ENCODE measurements around the gene DDX56. TPM values are rescaled to one million over a fixed set of nuclear protein-coding genes. Genes with fewer than 3 reads are reported as not detected.
A peak's percentile ranks its signal among the peaks of the same experiment; 100 is the strongest.
"Not testable (repeated sequence)": the region's sequence is repeated elsewhere in the genome, so short reads cannot be mapped to it uniquely, and the experiment has no call there.

The DDX56 gene
- total and polyA plus RNA-seq, 2 of the 13 experiments (the other 11 are each of a cell fraction or from before 2014, with no cell fraction given) = 82.6 to 120 TPM

DNA sequence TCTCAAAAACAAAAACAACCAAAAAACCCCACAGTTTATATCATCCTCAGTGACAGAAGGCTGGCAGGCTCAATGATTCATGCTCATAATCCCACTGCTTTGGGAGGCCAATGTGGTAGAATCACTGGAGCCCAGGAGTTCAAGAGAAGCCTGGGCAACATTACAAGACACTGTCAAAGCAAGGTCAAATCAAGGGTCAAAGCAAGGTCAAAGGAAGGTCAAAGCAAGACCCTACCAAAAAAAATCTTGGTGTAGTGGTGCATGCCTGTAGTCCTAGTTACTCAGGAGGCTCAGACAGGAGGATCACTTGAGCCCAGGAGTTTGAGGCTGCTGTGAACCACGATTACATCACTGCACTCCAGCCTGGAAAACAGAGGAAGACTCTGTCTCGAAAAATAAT, 18.4 kb downstream of the DDX56 start:
- WGBS (ENCODE audit: low lambda C conversion rate) = 32% methylated on average over 2 of the region's 2 CpGs
- Histone ChIP-seq H4K20me1 (ENCODE audit: insufficient read depth, low read length) (no peaks in the 10 kb centered on the region), H3K4me1 (ENCODE audit: insufficient read depth, low read length) (peaks cover 5% of the 10 kb centered on the region), H3K4me2 (ENCODE audit: low read depth, low read length) (no peak overlapping the region), H3K4me3 (replicated peaks in 1 of 3; ENCODE audit: insufficient read depth in 1 of 3, low read depth in 2 of 3, low read length in 3 of 3) (no peak overlapping the region), H3K36me3 (replicated peaks in 1 of 2; ENCODE audit: control insufficient read depth in 1 of 2, insufficient read depth in 2 of 2, low read length in 2 of 2) (no peaks in the 10 kb centered on the region), H3K79me2 (ENCODE audit: insufficient read depth, low read length) (no peaks in the 10 kb centered on the region), H3K27me3 (ENCODE audit: control insufficient read depth in 1 of 2, insufficient read depth in 2 of 2, low read length in 2 of 2) (no peaks in the 10 kb centered on the region), H3K9me3 (ENCODE audit: low read length) (no peaks in the 10 kb centered on the region), H2AFZ (ENCODE audit: low read length) (no peak overlapping the region), H3K9ac (ENCODE audit: insufficient read depth, low read depth, low read length) (no peak overlapping the region), H3K27ac (ENCODE audit: extremely low read length, insufficient read depth, low read length) (no peak overlapping the region)
- CTCF ChIA-PET (ENCODE audit: low intra/inter-chr PET ratio, low total read pairs) = no interaction called here
- TF ChIP-seq ZNF3 (CRISPR knock-in tag; IDR thresholded peaks at IDR 0.05) = no peak
- TF ChIP-seq, protein P1, sequence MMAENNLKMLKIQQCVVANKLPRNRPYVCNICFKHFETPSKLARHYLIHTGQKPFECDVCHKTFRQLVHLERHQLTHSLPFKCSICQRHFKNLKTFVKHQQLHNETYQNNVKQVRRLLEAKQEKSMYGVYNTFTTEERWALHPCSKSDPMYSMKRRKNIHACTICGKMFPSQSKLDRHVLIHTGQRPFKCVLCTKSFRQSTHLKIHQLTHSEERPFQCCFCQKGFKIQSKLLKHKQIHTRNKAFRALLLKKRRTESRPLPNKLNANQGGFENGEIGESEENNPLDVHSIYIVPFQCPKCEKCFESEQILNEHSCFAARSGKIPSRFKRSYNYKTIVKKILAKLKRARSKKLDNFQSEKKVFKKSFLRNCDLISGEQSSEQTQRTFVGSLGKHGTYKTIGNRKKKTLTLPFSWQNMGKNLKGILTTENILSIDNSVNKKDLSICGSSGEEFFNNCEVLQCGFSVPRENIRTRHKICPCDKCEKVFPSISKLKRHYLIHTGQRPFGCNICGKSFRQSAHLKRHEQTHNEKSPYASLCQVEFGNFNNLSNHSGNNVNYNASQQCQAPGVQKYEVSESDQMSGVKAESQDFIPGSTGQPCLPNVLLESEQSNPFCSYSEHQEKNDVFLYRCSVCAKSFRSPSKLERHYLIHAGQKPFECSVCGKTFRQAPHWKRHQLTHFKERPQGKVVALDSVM (CRISPR knock-in tag; IDR thresholded peaks at IDR 0.05) = peak; percentile 55
- intact Hi-C loops (cut with micrococcal nuclease; ENCODE audit: unreplicated experiment) (no loop called here), in situ Hi-C loops (cut with HindIII; ENCODE audit: extremely low pct_ligation_motif_present, low pct_unique_long_range_greater_than_20kb) (no loop called here)
- POLR2A ChIA-PET = interaction anchor here (1.2 kb wide), 1 partner anchor 18 kb away, joined by 4 read pairs; the partner anchor contains the start of gene DDX56
- no TSS peak for BruUV-seq (replicated peaks)
- DNase-seq (ENCODE audit: low spot score) (no peak), ATAC-seq (no peak), FAIRE-seq (no peak)

DNA sequence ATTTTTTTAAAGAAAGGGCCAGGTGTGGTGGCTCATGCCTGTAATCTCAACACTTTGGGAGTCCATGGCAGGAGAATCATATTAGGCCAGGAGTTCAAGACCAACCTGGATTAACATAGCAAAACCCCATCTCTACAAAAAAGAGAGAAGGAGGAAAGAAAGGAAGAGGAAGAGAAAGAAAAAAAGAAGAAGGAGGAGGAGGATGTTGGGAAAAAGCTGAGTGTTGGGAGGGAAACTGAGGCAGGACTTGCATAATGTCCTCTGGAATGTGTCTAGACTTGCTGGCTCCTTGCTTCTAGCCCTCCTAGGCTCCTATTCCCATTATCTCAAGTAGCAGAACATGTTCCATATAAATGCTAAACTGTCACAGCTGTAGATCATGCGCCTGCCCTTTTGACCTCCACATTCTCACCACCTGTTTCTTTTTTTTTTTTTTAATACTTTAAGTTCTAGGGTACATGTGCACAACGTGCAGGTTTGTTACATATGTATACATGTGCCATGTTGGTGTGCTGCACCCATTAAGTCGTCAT, 21.2 kb downstream of the DDX56 start:
- in situ Hi-C loops (cut with HindIII; ENCODE audit: extremely low pct_ligation_motif_present, low pct_unique_long_range_greater_than_20kb); CTCF ChIA-PET (ENCODE audit: low intra/inter-chr PET ratio, low total read pairs): not testable (repeated sequence)

More for the DNA sequence above, 21.2 kb downstream of the DDX56 start:
- H3K27ac ChIP-seq (ENCODE audit: extremely low read length, insufficient read depth, low read length); DNase-seq (ENCODE audit: low spot score); H3K79me2 ChIP-seq (ENCODE audit: insufficient read depth, low read length); H3K4me2 ChIP-seq (ENCODE audit: low read depth, low read length); H3K4me3 ChIP-seq (replicated peaks in 1 of 3; ENCODE audit: insufficient read depth in 1 of 3, low read depth in 2 of 3, low read length in 3 of 3); POLR2A ChIA-PET; FAIRE-seq; intact Hi-C loops (cut with micrococcal nuclease; ENCODE audit: unreplicated experiment); H4K20me1 ChIP-seq (ENCODE audit: insufficient read depth, low read length); H3K27me3 ChIP-seq (ENCODE audit: control insufficient read depth in 1 of 2, insufficient read depth in 2 of 2, low read length in 2 of 2); H3K9ac ChIP-seq (ENCODE audit: insufficient read depth, low read depth, low read length); BruUV-seq (replicated peaks); H3K9me3 ChIP-seq (ENCODE audit: low read length); ATAC-seq; H2AFZ ChIP-seq (ENCODE audit: low read length); H3K36me3 ChIP-seq (replicated peaks in 1 of 2; ENCODE audit: control insufficient read depth in 1 of 2, insufficient read depth in 2 of 2, low read length in 2 of 2): not testable (repeated sequence)
- H3K4me1 ChIP-seq (ENCODE audit: insufficient read depth, low read length) = peaks cover 10% of the 10 kb centered on the region
- 36% methylated on average over 3 of the region's 3 CpGs for WGBS (ENCODE audit: low lambda C conversion rate)

All from HepG2 (cell line).